H1 (cell line): ENCODE results near the gene CYP17A1. TPM values are rescaled to one million over a fixed set of nuclear protein-coding genes. Genes with fewer than 3 reads are reported as not detected.

ENCODE experiments used
- CTCF ChIA-PET: fragments of 300-600 bp; sonication (Branson Sonifier 250); formaldehyde crosslinking; loops from one replicate; lab custom pipeline; 2021; ENCODE audit not compliant: partially characterized antibody; lab: Charles Lee
- POLR2A ChIA-PET: fragments of 300-600 bp; sonication (Branson Sonifier 250); formaldehyde crosslinking; loops from one replicate; lab custom pipeline; 2021; ENCODE audit warnings: inconsistent platforms; ENCODE audit not compliant: partially characterized antibody; lab: Charles Lee
- DNase-seq, 2 experiments: peaks; one replicate each; pipeline versions ENCODE4 v3.0.0 to v3.0.0-alpha.2; 2010 to 2022; ENCODE audit warnings: low spot score in 2 of 2, low read depth in 1 of 2, mixed read lengths in 1 of 2
- FAIRE-seq: peaks from 2 replicates; lab custom pipeline; 2011; peaks lifted over from hg19 to GRCh38; lab: Jason Lieb, UNC
- H2AFZ ChIP-seq: 2 replicates; pipeline ENCODE4 v1.8.1; 2012; ENCODE audit warnings: low read length, inconsistent platforms
- H2AK5ac ChIP-seq: 2 replicates; pipeline ENCODE4 v1.6.1; 2013; ENCODE audit warnings: low read depth, low read length
- H2BK120ac ChIP-seq: replicated peaks from 2 replicates; pipeline ENCODE3; 2013; ENCODE audit warnings: low read depth, low read length, inconsistent platforms
- H2BK12ac ChIP-seq: 2 replicates; pipeline ENCODE4 v1.6.1; 2013; ENCODE audit warnings: low read depth, low read length
- H2BK15ac ChIP-seq: 2 replicates; pipeline ENCODE4 v1.6.1; 2013; ENCODE audit warnings: low read length
- H2BK20ac ChIP-seq: 2 replicates; pipeline ENCODE4 v1.6.1; 2013; ENCODE audit warnings: low read length
- H2BK5ac ChIP-seq: 2 replicates; pipeline ENCODE4 v1.6.1; 2013; ENCODE audit warnings: low read depth, low read length
- H3K14ac ChIP-seq: 2 replicates; pipeline ENCODE4 v1.6.1; 2013; ENCODE audit warnings: inconsistent platforms; ENCODE audit not compliant: insufficient read length
- H3K18ac ChIP-seq: 2 replicates; pipeline ENCODE4 v1.6.1; 2013; ENCODE audit warnings: low read length; ENCODE audit errors: extremely low read depth
- H3K23ac ChIP-seq: 2 replicates; pipeline ENCODE4 v1.6.1; 2013; ENCODE audit warnings: inconsistent platforms; ENCODE audit not compliant: insufficient read length
- H3K23me2 ChIP-seq: 2 replicates; pipeline ENCODE4 v1.6.1; 2013; ENCODE audit warnings: low read depth, low read length
- H3K27ac ChIP-seq: 2 replicates; pipeline ENCODE4 v1.6.1; 2011; ENCODE audit warnings: low read depth, low read length, inconsistent platforms
- H3K27me3 ChIP-seq, 4 experiments: replicated peaks in 1 of 4; 1 replicate in 1 of 4; 2 replicates in 3 of 4; pipeline versions ENCODE4 v1.6.1 to v1.8.1; 2011 to 2013; ENCODE audit warnings: low read length in 3 of 4, mild to moderate bottlenecking in 3 of 4, inconsistent platforms in 2 of 4, mixed read lengths in 2 of 4, moderate library complexity in 1 of 4; ENCODE audit not compliant: control insufficient read depth in 3 of 4, insufficient read depth in 3 of 4; ENCODE audit errors: extremely low read depth in 1 of 4
- H3K36me3 ChIP-seq, 4 experiments: 2 replicates each; pipeline versions ENCODE4 v1.6.1 to v1.8.1; 2011 to 2013; ENCODE audit warnings: mild to moderate bottlenecking in 4 of 4, low read length in 3 of 4, moderate library complexity in 2 of 4, control low read depth in 1 of 4, inconsistent platforms in 1 of 4; ENCODE audit not compliant: insufficient read depth in 4 of 4, control insufficient read depth in 2 of 4
- H3K4ac ChIP-seq: replicated peaks from 2 replicates; pipeline ENCODE3; 2013; ENCODE audit warnings: low read length, low read depth, mixed read lengths, inconsistent platforms; ENCODE audit not compliant: insufficient read length
- H3K4me1 ChIP-seq, 4 experiments: replicated peaks in 1 of 4; 1 replicate in 1 of 4; 2 replicates in 3 of 4; pipeline versions ENCODE4 v1.6.1 to v1.8.1; 2011 to 2013; ENCODE audit warnings: low read length in 3 of 4, inconsistent platforms in 2 of 4, mixed read lengths in 1 of 4; ENCODE audit not compliant: insufficient read depth in 4 of 4, control insufficient read depth in 3 of 4
- H3K4me2 ChIP-seq, 2 experiments: 2 replicates each; pipeline versions ENCODE4 v1.6.1 to v1.8.1; 2011 to 2013; ENCODE audit warnings: low read depth in 2 of 2, low read length in 2 of 2, control low read depth in 1 of 2, inconsistent platforms in 1 of 2, mild to moderate bottlenecking in 1 of 2; ENCODE audit not compliant: insufficient read depth in 1 of 2
- H3K4me3 ChIP-seq, 4 experiments: fragments of 200-600, 300-600 bp in 1 of 4; sonication (generic), shearing (Covaris generic), sonication (Bioruptor Twin) in 1 of 4; 2 replicates each; pipeline versions ENCODE4 v1.5.1 to v1.8.1; 2011 to 2016; ENCODE audit warnings: low read length in 4 of 4, low read depth in 3 of 4, control low read depth in 2 of 4, inconsistent platforms in 2 of 4, mild to moderate bottlenecking in 2 of 4, mixed read lengths in 1 of 4, moderate library complexity in 1 of 4; ENCODE audit not compliant: insufficient read depth in 2 of 4; ENCODE audit errors: extremely low read depth in 1 of 4
- H3K56ac ChIP-seq: replicated peaks from 2 replicates; pipeline ENCODE3; 2013; ENCODE audit warnings: low read depth, mild to moderate bottlenecking, mixed read lengths, low read length, inconsistent platforms; ENCODE audit not compliant: insufficient read length
- H3K79me1 ChIP-seq: 2 replicates; pipeline ENCODE4 v1.6.1; 2013; ENCODE audit warnings: low read depth, low read length, control low read depth
- H3K79me2 ChIP-seq, 2 experiments: 2 replicates each; pipeline versions ENCODE4 v1.6.1 to v1.8.1; 2012 to 2013; ENCODE audit warnings: low read length in 2 of 2, mild to moderate bottlenecking in 2 of 2, inconsistent platforms in 1 of 2; ENCODE audit not compliant: insufficient read depth in 2 of 2, control insufficient read depth in 1 of 2
- H3K9ac ChIP-seq, 4 experiments: replicated peaks in 1 of 4; 1 replicate in 1 of 4; 2 replicates in 3 of 4; pipeline versions ENCODE4 v1.6.1 to v1.8.1; 2011 to 2013; ENCODE audit warnings: low read depth in 3 of 4, low read length in 3 of 4, control low read depth in 2 of 4, mild to moderate bottlenecking in 2 of 4, moderate library complexity in 2 of 4, inconsistent platforms in 1 of 4; ENCODE audit errors: extremely low read depth in 1 of 4
- H3K9me3 ChIP-seq, 2 experiments: 2 replicates each; pipeline versions ENCODE4 v1.6.1 to v1.8.1; 2012 to 2013; ENCODE audit warnings: mild to moderate bottlenecking in 2 of 2, moderate library complexity in 2 of 2, control low read depth in 1 of 2, inconsistent platforms in 1 of 2, low read depth in 1 of 2, low read length in 1 of 2, mixed read lengths in 1 of 2; ENCODE audit not compliant: insufficient read depth in 2 of 2
- H4K20me1 ChIP-seq, 2 experiments: replicated peaks in 1 of 2; 2 replicates each; pipeline versions ENCODE3 to v1.8.1; 2011 to 2013; ENCODE audit warnings: inconsistent platforms in 2 of 2, low read length in 2 of 2, mild to moderate bottlenecking in 1 of 2; ENCODE audit not compliant: insufficient read depth in 2 of 2, control insufficient read depth in 1 of 2
- H4K5ac ChIP-seq: 2 replicates; pipeline ENCODE4 v1.6.1; 2013; ENCODE audit warnings: low read length, low read depth, mixed read lengths, inconsistent platforms; ENCODE audit not compliant: insufficient read length
- H4K8ac ChIP-seq: 2 replicates; pipeline ENCODE4 v1.8.0; 2013; ENCODE audit warnings: mild to moderate bottlenecking, moderate library complexity, low read length, inconsistent platforms; ENCODE audit not compliant: insufficient read depth; ENCODE audit errors: extremely low read depth
- H4K91ac ChIP-seq: replicated peaks from 2 replicates; pipeline ENCODE3; 2013; ENCODE audit warnings: low read length, mixed read lengths, inconsistent platforms; ENCODE audit not compliant: insufficient read length
- JUND ChIP-seq: IDR thresholded peaks from 2 replicates; pipeline ENCODE4 v1.6.1; 2011; ENCODE audit warnings: mild to moderate bottlenecking, improper control_type of control experiment, low read length
- WGBS, 2 experiments: shearing (Covaris generic) in 1 of 2; methylation state at CpG; one replicate each; pipeline versions ENCODE4 v1.1.6 to v1.1.7; 2013 to 2015; ENCODE audit warnings: low lambda C conversion rate in 2 of 2, mixed read lengths in 2 of 2, inconsistent platforms in 1 of 2, low coverage in 1 of 2, missing lambda C conversion rate in 1 of 2; ENCODE audit not compliant: insufficient replicate concordance in 2 of 2, insufficient coverage in 1 of 2, insufficient read length in 1 of 2; ENCODE audit errors: extremely low coverage in 1 of 2, missing lambda C conversion rate in 1 of 2; 5-methylcytosine and 5-hydroxymethylcytosine counted together
- polyA plus RNA-seq, 7 experiments: library from polyadenylated mRNA; depleted of rRNA in 3 of 7; stranded (reverse) in 5 of 7; unstranded in 2 of 7; fragments of >200 nt in 5 of 7; fragments of 200-250 nt in 2 of 7; gene quantifications; 1 replicate in 5 of 7; 2 replicates in 1 of 7; 4 replicates in 1 of 7; pipeline versions ENCODE4 v1.2.1 to v1.2.3, GENCODE V29; 2011 to 2013; ENCODE audit warnings: missing spikeins in 2 of 7, mixed read lengths in 2 of 7
- total RNA-seq: library from RNA; stranded (reverse); fragmentation: NEBNext Ultra II Directional; extraction: Animal tissue kit (Norgen Biotek cat#: 25700); gene quantifications from 2 replicates; pipeline ENCODE4 v1.2.1, GENCODE V29; 2021

CYP17A1 gene
- total and polyA plus RNA-seq, 2 of the 8 experiments (the other 6 are each of a cell fraction or from before 2014, with no cell fraction given): not detected

DNA sequence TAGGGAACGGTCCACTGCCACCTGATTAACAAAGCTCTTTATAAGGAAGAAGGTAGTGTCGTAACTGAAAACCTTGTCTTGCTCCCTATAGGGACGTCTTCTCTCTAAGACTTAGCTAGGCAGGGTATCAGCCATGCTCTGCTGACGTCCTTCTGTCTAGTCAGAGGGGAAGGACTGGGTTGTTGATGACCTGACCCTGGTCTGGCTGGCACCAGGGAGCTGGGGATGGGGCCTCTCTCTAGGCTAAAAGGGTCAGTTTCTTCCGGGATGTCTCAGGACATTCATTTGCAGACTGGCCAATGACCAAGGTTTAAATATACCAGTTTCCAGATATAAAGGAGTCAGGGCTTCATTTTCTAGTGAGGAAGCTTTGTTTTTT is 9.6 kb downstream of the CYP17A1 start:
- no peak overlapping the region for H2AFZ ChIP-seq
- no peaks in the 10 kb centered on the region for H3K36me3 ChIP-seq
- H3K56ac ChIP-seq: no peak overlapping the region
- H3K79me2 ChIP-seq: no peaks in the 10 kb centered on the region
- ChIA-PET POLR2A (no interaction called here), CTCF (interaction anchor here (0.6 to 2.9 kb wide), 5 partner anchors 9 to 415 kb away, joined by 3 to 12 read pairs (median 5); partner anchors contain the start of gene CYP17A1)
- no peak for DNase-seq
- FAIRE-seq: no peak
- H3K9me3 ChIP-seq: peaks cover 4 to 11% of the 10 kb centered on the region in 2 experiments; a peak in 2 of 4 replicates
- H3K27me3 ChIP-seq: no peaks in the 10 kb centered on the region
- no peak overlapping the region for H3K4ac ChIP-seq
- no peak overlapping the region for H4K91ac ChIP-seq
- H3K4me1 ChIP-seq: no peaks in the 10 kb centered on the region
- TF ChIP-seq JUND: no peak
- no peak overlapping the region for H2BK20ac ChIP-seq
- no peak overlapping the region for H3K18ac ChIP-seq
- H2AK5ac ChIP-seq: no peak overlapping the region
- no peak overlapping the region for H2BK5ac ChIP-seq
- H4K20me1 ChIP-seq: no peaks in the 10 kb centered on the region
- H3K14ac ChIP-seq: no peak overlapping the region
- no peak overlapping the region for H3K27ac ChIP-seq
- H4K8ac ChIP-seq: no peak overlapping the region
- no peak overlapping the region for H3K4me2 ChIP-seq
- no peaks in the 10 kb centered on the region for H3K79me1 ChIP-seq
- no peak overlapping the region for H3K23ac ChIP-seq
- no peak overlapping the region for H3K4me3 ChIP-seq
- H4K5ac ChIP-seq: no peak overlapping the region
- no peak overlapping the region for H2BK12ac ChIP-seq
- no peak overlapping the region for H3K9ac ChIP-seq
- no peaks in the 10 kb centered on the region; the same call in 1 of the 2 replicates for H3K23me2 ChIP-seq
- 73% methylated on average over 5 of the region's 5 CpGs; no CpG with 5 or more reads in 1 of the 2 experiments for WGBS, 2 experiments
- no peak overlapping the region for H2BK15ac ChIP-seq
- no peak overlapping the region for H2BK120ac ChIP-seq
